HepG2 (cell line): Measurements from ENCODE around the gene ANKS1A. TPM values are rescaled to one million over a fixed set of nuclear protein-coding genes. Genes with fewer than 3 reads are reported as not detected.

Experiments
- ATAC-seq: fragments of 200-7000 bp; cut with Tn5 transposase; 3 replicates; pipeline ENCODE4 v1.9.1; 2020; ENCODE audit warnings: mild to moderate bottlenecking, moderate library complexity
- BruUV-seq: library from RNA; stranded (reverse); fragments of 400-500 nt; replicated peaks from 2 replicates; lab custom pipeline; 2021; lab: Mats Ljungman, UMichigan
- CTCF ChIA-PET: fragments of 300-600 bp; formaldehyde crosslinking; extraction: SDS; loops from one replicate; lab custom pipeline; 2021; ENCODE audit warnings: low total read pairs, inconsistent platforms, low intra/inter-chr PET ratio; lab: Yijun Ruan, JAX
- POLR2A ChIA-PET: fragments of 350-600 bp; sonication (Branson Sonifier 250); formaldehyde crosslinking; loops from one replicate; lab custom pipeline; 2020; ENCODE audit warnings: antibody characterized with exemption, inconsistent platforms; lab: Yijun Ruan, JAX
- DNase-seq: peaks from one replicate; pipeline ENCODE4 v3.0.0-alpha.2; 2015; ENCODE audit warnings: low spot score
- FAIRE-seq: peaks from 3 replicates; lab custom pipeline; 2011; peaks lifted over from hg19 to GRCh38; lab: Jason Lieb, UNC
- H2AFZ ChIP-seq: one replicate; pipeline ENCODE4 v1.6.1; 2011; ENCODE audit warnings: low read length, inconsistent platforms
- H3K27ac ChIP-seq: fragments of 300-600 bp; 3 replicates; pipeline ENCODE4 v1.8.0; 2011; ENCODE audit warnings: mixed run types, mild to moderate bottlenecking, mixed read lengths, low read length, inconsistent platforms; ENCODE audit not compliant: insufficient read depth; ENCODE audit errors: extremely low read length
- H3K27me3 ChIP-seq, 2 experiments: fragments of 200-600 bp in 1 of 2; 2 replicates in 1 of 2; 3 replicates in 1 of 2; pipeline versions ENCODE4 v1.6.0 to v1.8.0; 2011; ENCODE audit warnings: low read length in 2 of 2, mild to moderate bottlenecking in 2 of 2, moderate library complexity in 2 of 2, inconsistent platforms in 1 of 2; ENCODE audit not compliant: insufficient read depth in 2 of 2, control insufficient read depth in 1 of 2
- H3K36me3 ChIP-seq, 2 experiments: fragments of 200-600 bp in 1 of 2; replicated peaks in 1 of 2; 2 replicates in 1 of 2; 3 replicates in 1 of 2; pipeline versions ENCODE4 v1.5.1 to v1.8.0; 2011; ENCODE audit warnings: low read length in 2 of 2, inconsistent platforms in 1 of 2; ENCODE audit not compliant: insufficient read depth in 2 of 2, control insufficient read depth in 1 of 2
- H3K4me1 ChIP-seq: 2 replicates; pipeline ENCODE4 v1.5.1; 2012; ENCODE audit warnings: low read length, inconsistent platforms; ENCODE audit not compliant: insufficient read depth
- H3K4me2 ChIP-seq: 2 replicates; pipeline ENCODE4 v1.6.0; 2011; ENCODE audit warnings: low read depth, low read length, inconsistent platforms
- H3K4me3 ChIP-seq, 3 experiments: fragments of 200-600 bp in 1 of 3; sonication (generic), shearing (Covaris generic) in 1 of 3; replicated peaks in 1 of 3; 2 replicates each; pipeline ENCODE4 v1.5.1; 2011 to 2016; ENCODE audit warnings: low read length in 3 of 3, inconsistent platforms in 2 of 3, low read depth in 2 of 3, mild to moderate bottlenecking in 2 of 3, control low read depth in 1 of 3, mixed read lengths in 1 of 3; ENCODE audit not compliant: insufficient read depth in 1 of 3
- H3K79me2 ChIP-seq: one replicate; pipeline ENCODE4 v1.6.1; 2011; ENCODE audit warnings: low read length, inconsistent platforms; ENCODE audit not compliant: insufficient read depth
- H3K9ac ChIP-seq: 2 replicates; pipeline ENCODE4 v1.6.0; 2011; ENCODE audit warnings: mild to moderate bottlenecking, low read depth, low read length, inconsistent platforms; ENCODE audit not compliant: insufficient read depth
- H3K9me3 ChIP-seq: 2 replicates; pipeline ENCODE4 v1.5.1; 2012; ENCODE audit warnings: mild to moderate bottlenecking, low read length
- H4K20me1 ChIP-seq: 2 replicates; pipeline ENCODE4 v1.6.0; 2011; ENCODE audit warnings: inconsistent platforms, mild to moderate bottlenecking, low read length, moderate library complexity; ENCODE audit not compliant: insufficient read depth
- HOXA5 ChIP-seq: sonication (generic); formaldehyde crosslinking; IDR thresholded peaks from 2 replicates; pipeline ENCODE4 v1.4.0; 2020; ENCODE audit warnings: missing genetic modification reagents
- SCMH1 ChIP-seq: sonication (generic); formaldehyde crosslinking; IDR thresholded peaks from 2 replicates; pipeline ENCODE4 v1.9.0; 2021; ENCODE audit warnings: missing genetic modification reagents, mild to moderate bottlenecking, borderline replicate concordance
- ZNF431 ChIP-seq: sonication (generic); formaldehyde crosslinking; IDR thresholded peaks from 2 replicates; pipeline ENCODE4 v1.9.0; 2022; ENCODE audit warnings: missing genetic modification reagents, low read depth, mild to moderate bottlenecking, borderline replicate concordance
- WGBS: methylation state at CpG from one replicate; pipeline ENCODE4 v1.1.6; 2017; ENCODE audit warnings: low lambda C conversion rate; 5-methylcytosine and 5-hydroxymethylcytosine counted together
- in situ Hi-C: cut with HindIII; loops from 2 replicates; pipeline ENCODE4 v1.10.0; 2017; ENCODE audit warnings: low pct_unique_long_range_greater_than_20kb; ENCODE audit not compliant: extremely low pct_ligation_motif_present
- intact Hi-C: fragments of 100-400 bp; cut with micrococcal nuclease; formaldehyde crosslinking; loops from one replicate; pipeline ENCODE4 v1.10.0; 2022; ENCODE audit not compliant: unreplicated experiment
- polyA plus RNA-seq, 8 experiments: library from polyadenylated mRNA; depleted of rRNA in 3 of 8; stranded (reverse) in 7 of 8; unstranded in 1 of 8; fragments of >200 nt; fragmentation: Illumina TruSeq in 4 of 8; extraction: Trizol in 4 of 8; gene quantifications; 2 replicates each; pipeline versions ENCODE4 v1.2.1 to v1.2.3, GENCODE V29; 2011 to 2016; ENCODE audit warnings: low read depth in 4 of 8, missing spikeins in 1 of 8, mixed read lengths in 1 of 8; ENCODE audit not compliant: insufficient read depth in 1 of 8
- total RNA-seq, 5 experiments: library from RNA; depleted of rRNA; stranded (reverse); fragments of >200 nt; fragmentation: Illumina TruSeq; extraction: Trizol; gene quantifications; 2 replicates each; pipeline ENCODE4 v1.2.3, GENCODE V29; 2016; ENCODE audit warnings: low read depth in 1 of 5
- TF ChIP-seq, protein P1 (sequence below): sonication (generic); formaldehyde crosslinking; IDR thresholded peaks from 2 replicates; pipeline ENCODE4 v1.4.0; 2020; ENCODE audit warnings: missing genetic modification reagents, borderline replicate concordance
- TF ChIP-seq, protein P2 (sequence below): sonication (generic); formaldehyde crosslinking; IDR thresholded peaks from 2 replicates; pipeline ENCODE4 v1.4.0; 2020; ENCODE audit warnings: mild to moderate bottlenecking, missing genetic modification reagents, borderline replicate concordance
- TF ChIP-seq, protein P3 (sequence below): sonication (generic); formaldehyde crosslinking; IDR thresholded peaks from 2 replicates; pipeline ENCODE4 v1.4.0; 2020; ENCODE audit warnings: mild to moderate bottlenecking, missing genetic modification reagents, borderline replicate concordance
- TF ChIP-seq, protein P4 (sequence below): sonication (generic); formaldehyde crosslinking; IDR thresholded peaks from 2 replicates; pipeline ENCODE4 v1.5.0; 2020; ENCODE audit warnings: mild to moderate bottlenecking, missing genetic modification reagents
- TF ChIP-seq, protein P5 (sequence below): sonication (generic); formaldehyde crosslinking; IDR thresholded peaks from 2 replicates; pipeline ENCODE4 v1.4.0; 2020; ENCODE audit warnings: missing genetic modification reagents

ANKS1A gene
- total and polyA plus RNA-seq, 2 of the 13 experiments (the other 11 are each of a cell fraction or from before 2014, with no cell fraction given) = 7.2 to 15.1 TPM

DNA sequence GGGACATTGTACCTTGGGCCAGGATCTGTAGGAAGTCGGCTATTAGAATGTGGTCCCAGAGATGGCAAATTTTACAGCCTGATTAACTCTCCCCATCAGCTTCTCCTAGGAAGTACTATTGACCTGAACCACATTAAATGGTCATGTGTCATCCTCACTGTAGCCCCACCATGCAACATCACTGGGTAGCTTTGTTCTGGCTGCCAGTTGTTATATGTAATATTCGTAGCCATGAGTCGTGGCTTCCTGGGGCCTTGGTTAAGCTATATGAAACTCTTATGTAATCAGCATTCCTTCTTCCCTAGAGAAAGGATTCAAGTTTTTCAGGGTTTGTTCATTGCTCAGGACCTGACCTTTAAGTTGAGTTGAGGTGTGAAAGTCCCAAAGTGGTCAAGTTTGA lies 125.7 kb downstream of the ANKS1A start:
- no peak overlapping the region for H3K4me2 ChIP-seq
- no peak overlapping the region for H2AFZ ChIP-seq
- DNase-seq (peak; percentile 61), FAIRE-seq (no peak), ATAC-seq (no peak)
- H3K9ac ChIP-seq = no peak overlapping the region
- H3K27ac ChIP-seq = no peak overlapping the region
- no peaks in the 10 kb centered on the region for H3K79me2 ChIP-seq
- H3K4me1 ChIP-seq = no peaks in the 10 kb centered on the region
- no peaks in the 10 kb centered on the region for H3K27me3 ChIP-seq
- ChIA-PET CTCF (no interaction called here), POLR2A (no interaction called here)
- no peak overlapping the region for H3K4me3 ChIP-seq
- intact Hi-C loops (no loop called here), in situ Hi-C loops (no loop called here)
- BruUV-seq = no TSS peak
- peaks cover 13 to 15% of the 10 kb centered on the region in 2 experiments; a peak in 4 of 5 replicates for H3K36me3 ChIP-seq
- no peaks in the 10 kb centered on the region for H3K9me3 ChIP-seq
- WGBS = 87% methylated on average over 3 of the region's 3 CpGs
- H4K20me1 ChIP-seq = no peaks in the 10 kb centered on the region
- no peak for TF ChIP-seq ZNF431 (CRISPR knock-in tag)
- no peak for TF ChIP-seq SCMH1
- TF ChIP-seq, protein P1, sequence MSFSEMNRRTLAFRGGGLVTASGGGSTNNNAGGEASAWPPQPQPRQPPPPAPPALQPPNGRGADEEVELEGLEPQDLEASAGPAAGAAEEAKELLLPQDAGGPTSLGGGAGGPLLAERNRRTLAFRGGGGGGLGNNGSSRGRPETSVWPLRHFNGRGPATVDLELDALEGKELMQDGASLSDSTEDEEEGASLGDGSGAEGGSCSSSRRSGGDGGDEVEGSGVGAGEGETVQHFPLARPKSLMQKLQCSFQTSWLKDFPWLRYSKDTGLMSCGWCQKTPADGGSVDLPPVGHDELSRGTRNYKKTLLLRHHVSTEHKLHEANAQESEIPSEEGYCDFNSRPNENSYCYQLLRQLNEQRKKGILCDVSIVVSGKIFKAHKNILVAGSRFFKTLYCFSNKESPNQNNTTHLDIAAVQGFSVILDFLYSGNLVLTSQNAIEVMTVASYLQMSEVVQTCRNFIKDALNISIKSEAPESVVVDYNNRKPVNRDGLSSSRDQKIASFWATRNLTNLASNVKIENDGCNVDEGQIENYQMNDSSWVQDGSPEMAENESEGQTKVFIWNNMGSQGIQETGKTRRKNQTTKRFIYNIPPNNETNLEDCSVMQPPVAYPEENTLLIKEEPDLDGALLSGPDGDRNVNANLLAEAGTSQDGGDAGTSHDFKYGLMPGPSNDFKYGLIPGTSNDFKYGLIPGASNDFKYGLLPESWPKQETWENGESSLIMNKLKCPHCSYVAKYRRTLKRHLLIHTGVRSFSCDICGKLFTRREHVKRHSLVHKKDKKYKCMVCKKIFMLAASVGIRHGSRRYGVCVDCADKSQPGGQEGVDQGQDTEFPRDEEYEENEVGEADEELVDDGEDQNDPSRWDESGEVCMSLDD (CRISPR knock-in tag) = no peak
- TF ChIP-seq HOXA5 = no peak
- TF ChIP-seq, protein P2, sequence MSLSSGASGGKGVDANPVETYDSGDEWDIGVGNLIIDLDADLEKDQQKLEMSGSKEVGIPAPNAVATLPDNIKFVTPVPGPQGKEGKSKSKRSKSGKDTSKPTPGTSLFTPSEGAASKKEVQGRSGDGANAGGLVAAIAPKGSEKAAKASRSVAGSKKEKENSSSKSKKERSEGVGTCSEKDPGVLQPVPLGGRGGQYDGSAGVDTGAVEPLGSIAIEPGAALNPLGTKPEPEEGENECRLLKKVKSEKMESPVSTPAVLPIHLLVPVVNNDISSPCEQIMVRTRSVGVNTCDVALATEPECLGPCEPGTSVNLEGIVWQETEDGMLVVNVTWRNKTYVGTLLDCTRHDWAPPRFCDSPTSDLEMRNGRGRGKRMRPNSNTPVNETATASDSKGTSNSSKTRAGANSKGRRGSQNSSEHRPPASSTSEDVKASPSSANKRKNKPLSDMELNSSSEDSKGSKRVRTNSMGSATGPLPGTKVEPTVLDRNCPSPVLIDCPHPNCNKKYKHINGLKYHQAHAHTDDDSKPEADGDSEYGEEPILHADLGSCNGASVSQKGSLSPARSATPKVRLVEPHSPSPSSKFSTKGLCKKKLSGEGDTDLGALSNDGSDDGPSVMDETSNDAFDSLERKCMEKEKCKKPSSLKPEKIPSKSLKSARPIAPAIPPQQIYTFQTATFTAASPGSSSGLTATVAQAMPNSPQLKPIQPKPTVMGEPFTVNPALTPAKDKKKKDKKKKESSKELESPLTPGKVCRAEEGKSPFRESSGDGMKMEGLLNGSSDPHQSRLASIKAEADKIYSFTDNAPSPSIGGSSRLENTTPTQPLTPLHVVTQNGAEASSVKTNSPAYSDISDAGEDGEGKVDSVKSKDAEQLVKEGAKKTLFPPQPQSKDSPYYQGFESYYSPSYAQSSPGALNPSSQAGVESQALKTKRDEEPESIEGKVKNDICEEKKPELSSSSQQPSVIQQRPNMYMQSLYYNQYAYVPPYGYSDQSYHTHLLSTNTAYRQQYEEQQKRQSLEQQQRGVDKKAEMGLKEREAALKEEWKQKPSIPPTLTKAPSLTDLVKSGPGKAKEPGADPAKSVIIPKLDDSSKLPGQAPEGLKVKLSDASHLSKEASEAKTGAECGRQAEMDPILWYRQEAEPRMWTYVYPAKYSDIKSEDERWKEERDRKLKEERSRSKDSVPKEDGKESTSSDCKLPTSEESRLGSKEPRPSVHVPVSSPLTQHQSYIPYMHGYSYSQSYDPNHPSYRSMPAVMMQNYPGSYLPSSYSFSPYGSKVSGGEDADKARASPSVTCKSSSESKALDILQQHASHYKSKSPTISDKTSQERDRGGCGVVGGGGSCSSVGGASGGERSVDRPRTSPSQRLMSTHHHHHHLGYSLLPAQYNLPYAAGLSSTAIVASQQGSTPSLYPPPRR = no peak
- TF ChIP-seq, protein P3, sequence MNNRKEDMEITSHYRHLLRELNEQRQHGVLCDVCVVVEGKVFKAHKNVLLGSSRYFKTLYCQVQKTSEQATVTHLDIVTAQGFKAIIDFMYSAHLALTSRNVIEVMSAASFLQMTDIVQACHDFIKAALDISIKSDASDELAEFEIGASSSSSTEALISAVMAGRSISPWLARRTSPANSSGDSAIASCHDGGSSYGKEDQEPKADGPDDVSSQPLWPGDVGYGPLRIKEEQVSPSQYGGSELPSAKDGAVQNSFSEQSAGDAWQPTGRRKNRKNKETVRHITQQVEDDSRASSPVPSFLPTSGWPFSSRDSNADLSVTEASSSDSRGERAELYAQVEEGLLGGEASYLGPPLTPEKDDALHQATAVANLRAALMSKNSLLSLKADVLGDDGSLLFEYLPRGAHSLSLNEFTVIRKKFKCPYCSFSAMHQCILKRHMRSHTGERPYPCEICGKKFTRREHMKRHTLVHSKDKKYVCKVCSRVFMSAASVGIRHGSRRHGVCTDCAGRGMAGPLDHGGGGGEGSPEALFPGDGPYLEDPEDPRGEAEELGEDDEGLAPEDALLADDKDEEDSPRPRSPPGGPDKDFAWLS (CRISPR knock-in tag) = no peak
- TF ChIP-seq, protein P4, sequence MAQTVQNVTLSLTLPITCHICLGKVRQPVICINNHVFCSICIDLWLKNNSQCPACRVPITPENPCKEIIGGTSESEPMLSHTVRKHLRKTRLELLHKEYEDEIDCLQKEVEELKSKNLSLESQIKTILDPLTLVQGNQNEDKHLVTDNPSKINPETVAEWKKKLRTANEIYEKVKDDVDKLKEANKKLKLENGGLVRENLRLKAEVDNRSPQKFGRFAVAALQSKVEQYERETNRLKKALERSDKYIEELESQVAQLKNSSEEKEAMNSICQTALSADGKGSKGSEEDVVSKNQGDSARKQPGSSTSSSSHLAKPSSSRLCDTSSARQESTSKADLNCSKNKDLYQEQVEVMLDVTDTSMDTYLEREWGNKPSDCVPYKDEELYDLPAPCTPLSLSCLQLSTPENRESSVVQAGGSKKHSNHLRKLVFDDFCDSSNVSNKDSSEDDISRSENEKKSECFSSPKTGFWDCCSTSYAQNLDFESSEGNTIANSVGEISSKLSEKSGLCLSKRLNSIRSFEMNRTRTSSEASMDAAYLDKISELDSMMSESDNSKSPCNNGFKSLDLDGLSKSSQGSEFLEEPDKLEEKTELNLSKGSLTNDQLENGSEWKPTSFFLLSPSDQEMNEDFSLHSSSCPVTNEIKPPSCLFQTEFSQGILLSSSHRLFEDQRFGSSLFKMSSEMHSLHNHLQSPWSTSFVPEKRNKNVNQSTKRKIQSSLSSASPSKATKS (CRISPR knock-in tag) = no peak
- TF ChIP-seq, protein P5, sequence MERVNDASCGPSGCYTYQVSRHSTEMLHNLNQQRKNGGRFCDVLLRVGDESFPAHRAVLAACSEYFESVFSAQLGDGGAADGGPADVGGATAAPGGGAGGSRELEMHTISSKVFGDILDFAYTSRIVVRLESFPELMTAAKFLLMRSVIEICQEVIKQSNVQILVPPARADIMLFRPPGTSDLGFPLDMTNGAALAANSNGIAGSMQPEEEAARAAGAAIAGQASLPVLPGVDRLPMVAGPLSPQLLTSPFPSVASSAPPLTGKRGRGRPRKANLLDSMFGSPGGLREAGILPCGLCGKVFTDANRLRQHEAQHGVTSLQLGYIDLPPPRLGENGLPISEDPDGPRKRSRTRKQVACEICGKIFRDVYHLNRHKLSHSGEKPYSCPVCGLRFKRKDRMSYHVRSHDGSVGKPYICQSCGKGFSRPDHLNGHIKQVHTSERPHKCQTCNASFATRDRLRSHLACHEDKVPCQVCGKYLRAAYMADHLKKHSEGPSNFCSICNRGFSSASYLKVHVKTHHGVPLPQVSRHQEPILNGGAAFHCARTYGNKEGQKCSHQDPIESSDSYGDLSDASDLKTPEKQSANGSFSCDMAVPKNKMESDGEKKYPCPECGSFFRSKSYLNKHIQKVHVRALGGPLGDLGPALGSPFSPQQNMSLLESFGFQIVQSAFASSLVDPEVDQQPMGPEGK (CRISPR knock-in tag) = no peak
